NCI-H774 (cell line): ENCODE measurements around the gene NFE2.
"Not testable (repeated sequence)": the region's sequence is repeated elsewhere in the genome, so short reads cannot be mapped to it uniquely, and the experiment has no call there.

Experiments
- DNase-seq: peaks from one replicate; lab custom pipeline; 2025; lab: John Stamatoyannopoulos, UW

NFE2 gene

GRCh38 chr12:54300732-54301427, at the start of gene NFE2:
Gene NFE2, minus strand, starts transcription at chr12:54301015. Its CDS starts 5,767 bp downstream, at chr12:54295248.
- DNase-seq: no peak

GRCh38 chr12:54349679-54350078, 48.9 kb upstream of the NFE2 start:
- DNase-seq: no peak

GRCh38 chr12:54349036-54349435, 48.2 kb upstream of the NFE2 start:
- no peak for DNase-seq

- DNase-seq: no peak
Observed at GRCh38 chr12:54341378-54342300, 40.8 kb upstream of the NFE2 start.

- no peak for DNase-seq
Observed at GRCh38 chr12:54340846-54341245, 40.0 kb upstream of the NFE2 start.

- no peak for DNase-seq
Observed at GRCh38 chr12:54338698-54339296, 38.0 kb upstream of the NFE2 start.

- DNase-seq: no peak
Observed at GRCh38 chr12:54337854-54338650, 37.2 kb upstream of the NFE2 start.

GRCh38 chr12:54337280-54337842, 36.5 kb upstream of the NFE2 start:
- DNase-seq: no peak

- DNase-seq: no peak
Observed at GRCh38 chr12:54333420-54334034, 32.7 kb upstream of the NFE2 start.

GRCh38 chr12:54331461-54331860, 30.6 kb upstream of the NFE2 start:
- DNase-seq: no peak

- DNase-seq: no peak
Observed at GRCh38 chr12:54330442-54330841, 29.6 kb upstream of the NFE2 start.

GRCh38 chr12:54329759-54330158, 28.9 kb upstream of the NFE2 start:
- no peak for DNase-seq

- DNase-seq: no peak
Observed at GRCh38 chr12:54328595-54329337, 28.0 kb upstream of the NFE2 start.

- DNase-seq: not testable (repeated sequence)
Observed at GRCh38 chr12:54325442-54326109, 24.8 kb upstream of the NFE2 start.

- peak; percentile 100 for DNase-seq
Observed at GRCh38 chr12:54324617-54325441, 24.0 kb upstream of the NFE2 start, which contains the start of gene COPZ1. Gene COPZ1, plus strand, starts transcription at chr12:54325131. Its CDS starts 33 bp downstream, at chr12:54325164.

- DNase-seq: no peak
Observed at GRCh38 chr12:54321363-54321762, 20.5 kb upstream of the NFE2 start.

GRCh38 chr12:54312309-54312708, 11.5 kb upstream of the NFE2 start:
- DNase-seq: not testable (repeated sequence)

- no peak for DNase-seq
Observed at GRCh38 chr12:54311051-54311450, 10.2 kb upstream of the NFE2 start.
